Suprapubic skin (tissue), 4 donors: ENCODE measurements around the gene NEAT1. TPM values are rescaled to one million over a fixed set of nuclear protein-coding genes. Genes with fewer than 3 reads are reported as not detected.
A peak's percentile ranks its signal among the peaks of the same experiment; 100 is the strongest.

Source experiments
- DNase-seq, 2 donors: peaks; one replicate each; pipeline ENCODE4 v3.0.0-alpha.2; 2019; ENCODE audit warnings: low spot score in 2 of 2
- H3K27ac ChIP-seq: fragments of 200-600 bp; sonication (generic); one replicate; pipeline ENCODE4 v1.5.1; 2019
- H3K27me3 ChIP-seq: fragments of 200-600 bp; sonication (generic); one replicate; pipeline ENCODE4 v1.5.1; 2019
- H3K36me3 ChIP-seq: fragments of 200-600 bp; sonication (generic); one replicate; pipeline ENCODE4 v1.5.1; 2019
- H3K4me1 ChIP-seq: fragments of 200-600 bp; sonication (generic); one replicate; pipeline ENCODE4 v1.5.1; 2019
- H3K4me3 ChIP-seq: fragments of 200-600 bp; sonication (generic); one replicate; pipeline ENCODE4 v1.5.1; 2019; ENCODE audit warnings: mild to moderate bottlenecking
- H3K9me3 ChIP-seq: fragments of 200-600 bp; sonication (generic); one replicate; pipeline ENCODE4 v1.5.1; 2019
- CTCF ChIP-seq, 2 donors: fragments of 200-600 bp in 1 of 2; fragments of 450-650 bp in 1 of 2; sonication (generic) in 1 of 2; IDR thresholded peaks; one replicate each; pipeline ENCODE4 v1.5.1; 2016 to 2019; ENCODE audit warnings: antibody characterized with exemption in 2 of 2, mild to moderate bottlenecking in 1 of 2, moderate library complexity in 1 of 2
- EP300 ChIP-seq: sonication (generic); formaldehyde crosslinking; IDR thresholded peaks from one replicate; pipeline ENCODE4 v1.6.1; 2017; ENCODE audit warnings: antibody characterized with exemption
- POLR2A ChIP-seq, 2 donors: fragments of 450-650 bp; IDR thresholded peaks; one replicate each; pipeline ENCODE4 v1.6.1; 2017; ENCODE audit warnings: antibody characterized with exemption in 2 of 2, mild to moderate bottlenecking in 2 of 2, moderate library complexity in 2 of 2
- POLR2AphosphoS5 ChIP-seq, 3 donors: sonication (generic); formaldehyde crosslinking; IDR thresholded peaks; one replicate each; pipeline ENCODE4 v1.6.1; 2017; ENCODE audit warnings: antibody characterized with exemption in 3 of 3
- WGBS: methylation state at CpG from one replicate; pipeline ENCODE4 v1.1.5; 2018; 5-methylcytosine and 5-hydroxymethylcytosine counted together
- total RNA-seq, 4 donors: library from RNA; depleted of rRNA; stranded (reverse); fragments of >200 nt; gene quantifications; one replicate each; pipeline ENCODE4 v1.1.0, GENCODE V29; 2016

The NEAT1 gene
- total RNA-seq, 4 donors from 2014 or later = 336 to 2,041 (median 481) TPM

GRCh38 chr11:65485920-65486219 lies 63.3 kb downstream of the NEAT1 start:
- Histone ChIP-seq H3K4me3 (no peak overlapping the region), H3K4me1 (peaks cover 66% of the 10 kb centered on the region), H3K27ac (peak overlapping the region; percentile 99), H3K9me3 (no peaks in the 10 kb centered on the region), H3K27me3 (no peaks in the 10 kb centered on the region), H3K36me3 (no peaks in the 10 kb centered on the region)
- peak in 1 of 2 donors; percentile 35 for DNase-seq
- TF ChIP-seq POLR2A (IDR thresholded peaks at IDR 0.05) = no peak
- TF ChIP-seq POLR2AphosphoS5 (IDR thresholded peaks at IDR 0.05) = no peak
- no peak for TF ChIP-seq CTCF (IDR thresholded peaks at IDR 0.05)
- TF ChIP-seq EP300 = no peak
- 47% methylated on average over 5 of the region's 5 CpGs for WGBS

- H3K27ac ChIP-seq = peak overlapping the region; percentile 99
- no peaks in the 10 kb centered on the region for H3K9me3 ChIP-seq
- H3K4me1 ChIP-seq = peaks cover 68% of the 10 kb centered on the region
- H3K27me3 ChIP-seq = no peaks in the 10 kb centered on the region
- H3K4me3 ChIP-seq = no peak overlapping the region
- H3K36me3 ChIP-seq = no peaks in the 10 kb centered on the region
- DNase-seq = peak in 1 of 2 donors; percentile 69
- WGBS = 65% methylated on average over 8 of the region's 10 CpGs
- TF ChIP-seq EP300 (no peak), CTCF (IDR thresholded peaks at IDR 0.05) (no peak), POLR2A (IDR thresholded peaks at IDR 0.05) (no peak), POLR2AphosphoS5 (IDR thresholded peaks at IDR 0.05) (no peak)
Observed at GRCh38 chr11:65486570-65487466, 64.2 kb downstream of the NEAT1 start.

- peaks cover 77% of the 10 kb centered on the region for H3K4me1 ChIP-seq
- H3K27ac ChIP-seq = peak overlapping the region; percentile 99
- H3K9me3 ChIP-seq = no peaks in the 10 kb centered on the region
- H3K4me3 ChIP-seq = peak overlapping the region; percentile 14
- TF ChIP-seq CTCF (IDR thresholded peaks at IDR 0.05) (no peak), POLR2AphosphoS5 (IDR thresholded peaks at IDR 0.05) (peak in 1 of 3 donors; percentile 84), POLR2A (IDR thresholded peaks at IDR 0.05) (peak in 1 of 2 donors; percentile 13), EP300 (no peak)
- no peaks in the 10 kb centered on the region for H3K36me3 ChIP-seq
- no peaks in the 10 kb centered on the region for H3K27me3 ChIP-seq
- DNase-seq = peak; percentile 99 to 100
- WGBS = 1% methylated on average over 9 of the region's 17 CpGs
Observed at GRCh38 chr11:65487467-65488272, 65.1 kb downstream of the NEAT1 start.

- H3K27me3 ChIP-seq = no peaks in the 10 kb centered on the region
- no peaks in the 10 kb centered on the region for H3K36me3 ChIP-seq
- TF ChIP-seq CTCF (IDR thresholded peaks at IDR 0.05) = no peak
- TF ChIP-seq POLR2A (IDR thresholded peaks at IDR 0.05) = no peak
- TF ChIP-seq EP300 = no peak
- TF ChIP-seq POLR2AphosphoS5 (IDR thresholded peaks at IDR 0.05) = no peak
- H3K4me1 ChIP-seq = peaks cover 85% of the 10 kb centered on the region
- H3K4me3 ChIP-seq = peak overlapping the region; percentile 14
- 24% methylated on average over 10 of the region's 10 CpGs for WGBS
- peak overlapping the region; percentile 99 for H3K27ac ChIP-seq
- no peaks in the 10 kb centered on the region for H3K9me3 ChIP-seq
- peak; percentile 76 to 85 for DNase-seq
Observed at GRCh38 chr11:65488273-65489034, 65.9 kb downstream of the NEAT1 start.
